Fibroblast of skin of right biceps (primary cell): ENCODE data around the gene CTBS.
"Not testable (repeated sequence)": the region's sequence is repeated elsewhere in the genome, so short reads cannot be mapped to it uniquely, and the experiment has no call there.

Source experiments
- DNase-seq: peaks from one replicate; pipeline ENCODE4 v3.0.0-alpha.2; 2013

Gene CTBS

DNA sequence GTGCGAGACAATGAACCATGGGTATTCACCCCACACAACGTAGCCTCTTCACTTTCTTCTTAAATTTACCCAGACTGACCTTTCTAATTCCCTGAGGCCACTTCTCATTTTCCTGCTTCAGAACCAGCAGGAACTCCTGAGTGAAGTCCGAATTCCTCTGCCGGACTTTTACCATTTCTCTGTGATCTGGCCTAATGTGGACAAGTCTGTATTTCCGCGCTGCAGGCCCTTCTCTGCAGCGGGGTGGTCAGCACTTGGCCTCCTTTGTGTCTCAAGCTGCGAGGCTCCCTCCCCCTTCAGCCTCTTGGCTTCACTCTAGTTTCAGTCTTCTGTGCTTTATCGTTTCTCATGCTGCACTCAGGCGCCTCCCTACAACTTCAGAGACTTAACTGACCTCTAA lies 9.4 kb upstream of the CTBS start:
- DNase-seq, result no peak

DNA sequence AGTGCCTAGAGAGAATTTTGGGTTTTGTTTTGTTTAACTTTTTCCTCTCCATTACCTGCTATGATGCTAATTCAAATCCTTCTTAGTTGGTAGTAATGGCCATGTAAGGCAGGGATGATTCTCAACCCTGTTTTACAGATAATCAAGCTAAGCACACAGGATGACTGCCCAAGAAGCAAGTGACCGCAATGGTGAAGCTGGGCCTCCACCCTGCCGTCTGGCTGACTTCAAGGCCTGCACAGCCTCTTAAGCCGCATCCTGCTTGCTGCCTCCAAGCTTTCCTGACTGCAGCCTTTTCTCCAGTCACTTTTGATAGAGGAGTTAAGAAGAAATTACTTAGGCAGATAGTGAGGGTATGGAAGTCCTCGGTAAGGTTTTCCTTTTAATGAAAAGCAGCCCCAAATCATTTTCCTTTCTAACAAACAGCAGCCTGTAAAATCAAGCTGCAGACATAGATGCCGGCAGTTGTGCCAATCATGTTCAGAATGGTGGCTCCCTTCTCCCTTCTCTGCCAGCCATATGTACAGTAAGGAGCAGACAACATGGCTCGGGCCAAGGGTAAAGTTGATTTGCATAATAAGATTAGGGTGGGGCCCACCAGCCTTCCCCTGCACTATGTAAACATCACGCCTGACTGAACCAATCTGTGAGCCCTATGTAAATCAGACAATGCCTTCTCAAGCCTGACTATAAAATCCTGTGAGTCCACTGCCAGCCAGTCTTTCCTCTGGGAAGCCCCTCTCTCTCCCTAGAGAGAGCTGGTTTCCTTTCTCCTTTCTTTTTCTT lies 8.8 kb upstream of the CTBS start:
- DNase-seq, result no peak

DNA sequence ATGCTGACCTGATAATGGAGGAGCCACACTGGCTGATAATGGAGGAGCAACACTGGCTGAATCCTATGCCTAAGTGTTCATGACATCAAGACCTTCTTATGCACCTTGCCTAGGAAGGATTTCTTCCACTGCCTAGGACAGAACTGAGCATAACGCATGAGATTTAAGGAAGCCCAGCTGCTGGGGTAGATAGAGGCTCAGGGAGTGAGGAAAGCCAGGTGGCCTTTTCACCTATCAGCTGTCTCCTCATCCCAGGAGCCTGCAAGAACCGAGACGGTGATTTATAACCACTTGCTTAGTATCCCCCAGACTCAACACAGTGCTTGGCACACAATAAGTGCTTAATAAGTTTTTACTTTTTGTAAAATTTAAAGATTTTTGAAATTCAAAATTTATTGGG lies 7.4 kb upstream of the CTBS start:
- no peak for DNase-seq

DNA sequence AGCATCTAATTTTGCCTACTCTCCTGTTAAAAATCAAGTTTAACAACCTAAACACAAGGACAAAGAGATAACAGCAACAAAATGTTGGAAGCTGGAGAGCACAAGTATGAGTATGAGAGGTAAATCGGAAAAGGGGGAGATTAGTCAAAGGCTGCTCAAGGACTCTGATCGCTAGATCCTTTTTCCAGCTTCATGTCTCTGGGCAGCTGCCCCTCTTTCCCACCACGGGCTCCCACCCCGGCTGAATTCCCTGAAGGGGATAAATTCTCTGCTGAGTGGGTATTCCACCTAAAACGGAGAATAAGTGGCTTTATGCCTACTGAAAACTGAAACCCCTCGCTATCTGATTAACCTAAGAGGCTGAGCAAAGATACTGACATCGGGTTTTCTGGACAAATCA lies 696 bp upstream of the CTBS start:
- DNase-seq, result no peak

DNA sequence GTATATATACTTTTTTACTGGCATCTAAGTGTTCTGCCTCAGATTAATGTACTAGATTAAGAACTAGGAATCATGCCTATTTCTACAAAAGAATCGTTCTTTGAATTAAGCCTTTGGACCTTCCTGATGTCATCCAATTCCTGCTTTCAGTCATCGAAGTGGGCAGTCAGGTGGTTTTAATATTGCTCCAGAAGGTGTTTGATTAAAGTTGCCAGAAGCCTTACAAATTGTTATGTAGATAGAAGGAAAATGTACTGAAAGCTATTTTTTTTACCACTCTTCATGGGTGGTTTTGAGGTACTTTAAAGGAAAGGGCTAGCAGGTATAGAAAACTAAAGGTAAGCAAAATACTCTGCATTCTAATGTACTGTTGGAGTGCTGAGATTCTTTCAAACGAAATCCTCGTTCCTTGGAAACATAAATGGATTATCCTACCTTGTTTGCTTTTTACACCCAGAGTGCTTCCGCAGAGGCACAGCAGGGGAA lies 716 bp downstream of the CTBS start:
- no peak for DNase-seq

DNA sequence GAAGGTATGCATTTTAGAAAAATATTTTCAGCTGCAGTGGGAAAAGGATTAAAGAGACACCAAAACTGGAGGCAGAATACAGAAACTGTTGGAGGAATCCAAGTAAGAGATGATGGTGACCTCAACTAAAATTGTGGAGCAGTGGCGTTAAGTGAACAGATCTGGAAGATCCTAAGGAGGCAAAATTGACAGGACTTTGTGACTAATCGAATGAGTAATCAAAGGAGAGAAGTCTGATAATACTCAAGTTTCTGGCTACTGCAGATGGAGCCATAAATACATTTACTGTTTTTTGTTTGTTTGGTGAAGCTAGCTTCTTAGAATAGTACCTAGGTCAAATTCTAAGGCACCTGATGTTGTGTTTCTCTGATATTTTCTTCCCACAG lies 3.1 kb downstream of the CTBS start:
- peak; percentile 42 for DNase-seq

DNA sequence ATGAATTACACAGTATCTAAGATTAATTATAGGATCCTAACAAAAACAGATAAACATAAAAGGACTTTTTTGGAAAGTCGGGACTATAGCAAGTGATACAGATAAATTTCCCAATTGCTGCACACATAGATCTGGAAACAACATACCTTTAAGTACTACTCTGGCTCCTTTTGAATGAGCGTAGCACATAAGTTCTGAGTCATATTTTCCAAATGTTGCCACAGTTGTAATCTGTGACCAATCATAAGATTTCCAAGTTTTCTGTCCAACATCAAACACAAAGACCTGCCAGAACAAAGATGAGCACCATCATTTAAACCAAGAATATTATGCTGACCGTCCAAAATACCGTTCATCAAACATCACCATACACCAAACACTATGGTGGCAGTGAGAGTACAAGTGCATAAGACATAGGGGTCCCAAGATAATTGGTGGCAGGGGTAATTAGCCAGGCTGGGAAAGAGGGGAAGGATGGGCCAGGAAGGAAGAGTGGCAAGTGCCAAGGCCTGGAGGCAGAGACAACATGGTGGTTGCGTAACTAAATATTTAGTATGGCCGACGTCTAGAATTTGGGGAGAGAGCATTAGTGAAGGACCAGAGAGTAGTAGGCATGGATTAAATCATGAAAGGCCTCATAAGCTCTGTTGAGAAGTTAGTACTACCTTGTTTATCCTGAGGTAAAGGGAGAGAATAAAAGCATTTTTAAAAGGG lies 3.6 kb downstream of the CTBS start:
- peak; percentile 28 for DNase-seq

DNA sequence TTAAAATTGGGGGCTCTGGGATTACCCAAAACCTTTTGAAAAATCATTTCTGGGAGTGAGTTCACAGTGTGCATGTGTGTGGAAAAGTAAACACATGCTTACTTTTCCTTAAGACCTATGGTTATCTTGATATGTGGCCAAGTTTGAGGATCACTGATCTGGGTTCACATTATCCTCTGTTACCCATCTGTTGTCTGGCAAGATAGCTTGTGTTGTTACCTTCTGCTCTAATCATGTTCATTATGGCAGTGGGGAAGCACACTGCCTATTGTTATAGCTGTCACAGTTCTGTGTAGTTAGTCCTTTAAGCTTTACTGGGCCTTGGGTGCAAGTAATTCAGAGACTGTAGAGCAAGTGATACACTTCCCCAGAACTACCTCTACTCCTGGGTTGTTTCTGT lies 5.0 kb downstream of the CTBS start:
- no peak for DNase-seq

DNA sequence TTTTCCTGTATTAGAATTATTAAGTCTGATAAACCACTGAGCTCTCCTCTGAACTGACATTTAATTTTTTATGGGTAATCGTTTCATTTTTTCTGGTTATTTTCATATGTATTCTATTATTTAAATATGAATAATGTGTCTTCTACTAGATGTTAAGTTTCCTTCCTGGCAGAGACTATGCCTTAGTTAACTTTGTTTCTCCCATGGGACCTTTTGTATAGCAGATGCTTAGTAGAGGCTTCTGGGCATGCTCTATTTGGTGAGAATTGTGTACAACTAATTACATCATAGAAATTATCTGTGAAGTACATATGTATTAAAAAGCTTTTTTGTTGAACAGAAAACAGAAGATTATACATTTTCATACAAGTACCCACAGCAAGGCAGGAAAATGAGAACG lies 23.4 kb downstream of the CTBS start:
- DNase-seq, result no peak

DNA sequence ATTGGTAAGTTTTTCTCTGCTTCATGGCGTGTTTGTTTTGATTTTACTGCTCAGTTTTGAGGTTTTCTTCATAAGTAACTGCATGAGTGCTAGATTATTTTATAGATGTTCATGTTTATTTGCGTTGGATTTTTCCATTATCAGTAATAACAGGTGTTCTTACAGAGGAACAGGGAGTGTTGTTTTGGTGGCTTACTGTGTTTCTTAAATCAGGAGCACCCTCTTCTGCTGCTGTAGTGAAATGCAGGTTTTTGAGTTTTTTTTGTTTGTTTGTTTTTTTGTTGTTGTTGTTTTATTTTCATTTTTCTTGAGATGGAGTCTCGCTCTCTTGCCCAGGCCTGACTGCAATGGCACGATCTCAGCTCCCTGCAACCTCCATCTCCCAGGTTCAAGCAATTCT lies 32.6 kb downstream of the CTBS start:
- no peak for DNase-seq

DNA sequence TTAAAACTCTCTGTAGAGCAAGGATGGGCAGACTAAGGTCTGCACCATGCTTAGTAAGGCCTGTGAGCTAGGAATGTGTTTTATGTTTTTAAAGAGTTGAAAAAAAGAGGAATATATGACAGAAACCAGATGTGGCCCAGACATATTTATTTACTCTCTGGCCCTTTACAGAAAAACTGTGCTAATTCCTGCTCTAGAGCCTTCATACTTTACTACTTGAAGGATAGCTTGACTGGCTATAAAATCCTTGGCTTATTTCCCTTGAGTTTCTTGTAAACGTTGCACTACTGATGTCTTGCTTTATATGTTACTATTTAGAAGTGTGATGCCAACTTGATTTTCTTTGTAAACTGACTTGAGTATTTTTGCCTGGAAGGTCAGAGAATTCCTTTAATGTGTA lies 33.5 kb downstream of the CTBS start:
- DNase-seq, result no peak

DNA sequence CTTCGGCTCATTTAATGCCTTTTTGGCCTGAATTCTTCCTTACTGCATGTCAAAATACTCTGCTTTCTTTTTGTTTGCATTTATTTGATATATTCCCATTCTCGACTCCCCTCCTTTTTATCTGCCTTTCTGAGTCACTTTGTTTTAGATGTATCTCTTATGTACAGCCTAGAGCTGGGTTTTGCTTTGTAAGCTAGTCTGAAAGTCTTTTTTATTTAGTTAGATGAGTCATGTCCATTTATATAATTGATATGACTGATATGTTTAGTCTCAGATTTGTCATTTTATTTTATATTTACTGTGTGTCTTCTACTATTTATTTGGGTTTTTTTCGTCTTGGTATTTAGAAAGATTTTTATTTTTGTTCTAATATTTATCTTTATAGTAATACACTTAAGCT lies 34.3 kb downstream of the CTBS start:
- DNase-seq, result peak; percentile 26

DNA sequence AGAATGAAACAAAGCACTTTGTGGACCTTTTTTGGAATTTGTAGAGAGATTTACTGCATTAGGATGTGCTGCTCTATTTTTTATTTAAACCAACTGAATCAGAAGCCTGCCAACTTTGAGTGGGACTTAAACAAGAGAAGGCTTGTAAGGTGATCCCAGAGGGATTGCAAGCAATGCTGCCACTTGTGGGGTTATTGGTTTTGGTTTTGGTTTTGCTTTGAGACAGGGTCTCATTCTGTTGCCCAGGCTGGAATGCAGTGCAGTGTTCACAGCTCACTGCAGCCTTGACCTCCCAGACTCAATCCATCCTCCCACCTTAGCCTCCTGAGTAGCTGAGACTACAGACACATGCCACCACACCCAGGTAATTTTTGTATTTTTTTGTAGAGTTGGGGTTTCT lies 35.6 kb downstream of the CTBS start:
- DNase-seq, result no peak

DNA sequence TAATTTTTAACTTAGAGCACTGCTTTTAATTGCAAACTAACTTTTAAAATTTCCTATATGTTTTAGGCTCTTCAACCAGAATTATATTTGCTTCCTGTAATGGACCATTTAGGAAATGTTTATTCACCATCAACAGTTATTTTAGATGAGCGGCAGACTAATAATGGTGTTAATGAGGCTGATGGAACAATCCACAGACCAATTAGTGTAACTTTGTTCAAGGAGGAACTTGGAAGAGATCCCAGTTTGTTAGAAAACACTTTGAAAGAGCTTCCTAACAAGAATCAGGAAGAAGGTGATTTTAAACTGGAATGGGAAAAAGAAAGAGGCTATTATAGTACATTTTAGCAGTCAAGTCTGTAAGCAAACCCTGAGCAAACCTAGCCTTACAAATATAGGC lies 48.5 kb downstream of the CTBS start:
- no peak for DNase-seq

DNA sequence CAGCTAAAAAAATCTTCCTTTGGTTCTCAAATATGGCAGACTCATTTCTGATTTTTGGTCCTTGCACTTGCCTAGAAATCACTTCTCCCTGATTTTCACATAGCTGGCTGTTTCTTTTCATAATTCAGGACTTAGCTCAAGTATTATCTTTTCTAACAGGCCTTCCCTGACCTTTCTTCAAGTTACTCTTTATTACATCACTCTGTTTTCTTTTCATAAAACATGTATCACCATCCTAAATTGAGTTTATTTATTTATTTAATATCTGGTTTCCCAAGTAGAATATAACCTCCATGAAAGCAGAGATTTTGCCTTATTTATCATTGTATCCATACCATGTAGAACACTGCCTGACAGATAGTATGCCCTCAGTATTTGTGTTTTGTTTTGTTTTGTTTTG lies 49.6 kb downstream of the CTBS start:
- no peak for DNase-seq

DNA sequence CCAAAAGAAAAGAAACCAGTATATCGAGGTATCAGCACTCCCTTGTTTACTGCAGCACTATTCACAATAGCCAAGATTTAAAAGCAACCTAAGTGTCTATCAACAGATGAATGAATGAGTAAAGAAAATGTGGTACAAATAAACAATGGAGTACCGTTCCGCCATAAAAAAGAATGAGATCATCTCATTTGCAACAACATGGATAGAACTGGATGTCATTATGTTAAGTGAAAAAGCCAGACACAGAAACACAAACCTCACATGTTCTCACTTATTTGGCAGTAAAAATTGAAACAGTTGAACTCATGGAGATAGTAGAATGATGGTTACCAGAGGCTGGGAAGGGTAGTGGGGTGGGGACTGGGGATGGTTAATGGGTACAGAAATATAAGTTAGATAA lies 63.6 kb downstream of the CTBS start:
- no peak for DNase-seq

DNA sequence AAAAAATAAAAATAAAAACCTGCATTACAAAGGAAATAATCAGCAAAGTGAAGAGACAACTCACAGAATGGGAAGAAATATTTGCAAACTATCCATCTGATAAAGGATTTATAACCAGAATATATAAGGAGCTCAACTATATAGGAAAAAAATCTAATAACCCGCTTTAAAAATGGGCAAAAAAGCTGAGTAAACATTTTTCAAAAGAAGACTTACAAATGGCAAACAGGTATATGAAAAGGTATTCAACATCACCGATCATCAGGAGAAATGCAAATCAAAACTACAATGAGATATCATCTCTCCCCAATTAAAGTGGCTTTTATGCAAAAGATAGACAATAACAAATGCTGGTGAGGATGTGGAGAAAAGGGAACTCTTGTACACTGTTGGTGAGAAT lies 64.1 kb downstream of the CTBS start:
- no peak for DNase-seq

DNA sequence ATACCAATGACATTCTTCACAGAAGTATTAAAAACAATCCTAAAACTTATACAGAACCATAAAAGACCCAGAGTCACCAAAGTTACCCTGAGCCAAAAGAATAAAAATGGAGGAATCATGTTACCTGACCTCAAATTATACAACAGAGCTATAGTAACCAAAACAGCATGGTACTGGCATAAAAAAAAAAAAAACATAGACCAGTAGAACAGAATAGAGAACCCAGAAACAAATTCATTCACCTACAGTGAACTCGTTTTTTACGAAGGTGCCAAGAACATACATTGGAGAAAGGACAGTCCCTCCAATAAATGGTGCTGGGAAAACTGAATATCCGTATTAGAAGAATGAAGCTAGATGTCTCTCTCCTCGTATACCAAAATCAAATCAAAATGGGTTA lies 65.2 kb downstream of the CTBS start:
- DNase-seq, result no peak

DNA sequence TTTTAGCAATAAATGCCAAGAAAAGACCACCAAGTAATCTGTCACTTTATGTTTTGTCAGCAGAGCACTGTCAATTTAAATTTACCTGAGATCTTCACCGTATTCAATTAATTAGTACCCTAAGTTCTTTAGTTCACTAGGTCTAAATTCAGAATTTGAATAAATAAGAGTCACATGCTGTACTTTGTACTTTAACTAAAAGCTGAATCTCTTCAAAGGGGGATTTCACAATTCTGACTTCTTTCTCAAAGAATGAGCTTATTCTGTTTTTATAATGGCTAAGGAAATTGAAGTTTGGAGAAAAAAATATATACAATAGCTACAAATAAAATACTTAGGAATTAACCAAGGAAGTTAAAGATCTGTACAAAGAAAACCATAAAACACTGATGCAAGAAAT lies 65.7 kb downstream of the CTBS start:
- DNase-seq, result no peak

DNA sequence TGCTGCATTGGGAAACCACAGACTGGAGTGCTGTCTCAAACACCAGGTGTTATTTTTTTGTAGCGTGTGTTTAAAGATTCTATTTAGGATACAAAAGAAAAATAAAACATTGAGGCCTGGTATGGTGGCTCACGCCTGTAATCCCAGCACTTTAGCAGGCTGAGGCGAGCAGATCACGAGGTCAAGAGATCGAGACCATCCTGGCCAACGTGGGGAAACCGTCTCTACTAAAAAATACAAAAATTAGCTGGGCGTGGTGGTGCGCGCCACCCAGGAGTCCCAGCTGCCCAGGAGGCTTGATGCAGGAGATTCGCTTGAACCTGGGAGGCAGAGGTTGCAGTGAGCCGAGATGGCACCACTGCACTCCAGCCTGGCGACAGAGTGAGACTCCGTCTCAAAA lies 66.4 kb downstream of the CTBS start:
- not testable (repeated sequence) for DNase-seq

DNA sequence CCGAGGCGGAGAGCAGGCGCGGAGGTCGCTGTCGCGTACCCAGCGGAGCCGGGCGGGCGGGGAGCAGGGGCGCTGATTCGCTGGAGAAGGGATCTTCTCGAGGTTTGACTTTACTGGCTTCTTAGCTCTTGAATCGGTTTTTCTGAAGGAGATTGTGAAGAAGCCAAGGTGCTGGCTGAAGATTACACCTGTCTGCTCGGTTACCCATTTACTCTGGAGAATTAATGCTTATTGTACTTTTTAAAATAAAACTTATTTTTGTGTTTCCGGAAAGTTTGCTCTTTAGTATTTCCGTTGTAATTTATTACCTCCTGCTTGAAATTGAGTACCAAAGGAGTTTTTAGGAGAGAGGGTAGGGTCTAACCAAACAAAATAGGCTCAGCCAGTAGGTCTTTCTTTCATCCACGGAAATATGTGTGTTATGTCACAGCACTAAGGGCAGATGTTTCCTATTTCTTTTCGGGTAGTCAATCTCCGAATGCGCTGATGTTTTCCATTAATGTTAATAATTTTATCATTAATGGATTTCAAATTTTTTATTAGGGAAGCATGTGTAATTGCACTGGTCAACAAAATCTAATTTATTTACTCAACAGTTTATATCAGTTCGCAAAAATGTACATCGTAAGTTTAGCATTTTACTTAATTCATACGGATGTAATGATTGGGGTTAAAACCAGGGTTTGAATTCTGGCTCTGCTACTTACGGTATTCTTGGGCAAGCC lies 67.3 kb downstream of the CTBS start:
- DNase-seq, result no peak

DNA sequence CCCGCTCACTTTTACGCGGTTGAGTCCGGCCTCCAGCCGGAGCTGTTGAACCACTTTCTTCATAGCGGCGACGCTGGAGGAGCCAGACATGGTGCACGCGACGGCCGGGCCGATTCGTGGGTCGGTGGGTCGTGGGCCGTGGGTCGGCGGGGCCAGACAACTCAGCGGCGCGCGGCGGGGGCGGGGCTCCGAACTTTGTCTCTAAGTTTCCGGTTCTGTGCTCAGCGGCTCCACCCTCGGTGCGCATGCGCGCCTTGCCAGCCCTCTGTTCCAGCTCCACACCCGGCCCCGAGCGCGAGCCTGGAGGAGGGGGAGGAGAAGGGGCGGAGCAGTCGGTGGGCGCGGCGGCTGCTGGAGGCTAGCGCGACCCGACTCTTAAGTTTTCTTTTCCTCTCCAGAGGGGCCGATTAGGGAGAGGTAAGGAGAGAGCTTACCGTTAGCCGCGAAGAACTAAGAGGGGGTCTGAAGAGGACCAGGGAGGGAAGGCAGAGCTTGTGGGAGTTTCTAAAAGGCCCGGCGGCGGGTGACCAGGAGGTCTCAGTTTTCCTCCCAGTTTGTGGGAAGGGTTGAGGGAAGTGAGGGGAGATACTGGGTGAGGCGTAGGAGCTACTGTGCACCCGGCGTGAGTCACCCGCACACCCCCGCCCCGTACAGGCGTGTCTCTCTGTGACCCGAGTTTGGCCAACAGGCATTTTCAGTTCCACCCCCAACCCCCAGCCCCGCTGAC lies 68.1 kb downstream of the CTBS start, which contains the start of the genes GNG5 and SPATA1:
GNG5 (minus strand) TSS at position 580 of the 727 bp plus-strand sequence; CDS start at position 90, 490 bp downstream.
SPATA1 (plus strand) TSS at position 385 of the 727 bp plus-strand sequence. CDS start 9,974 bp downstream, outside the sequence.
- peak; percentile 97 for DNase-seq

DNA sequence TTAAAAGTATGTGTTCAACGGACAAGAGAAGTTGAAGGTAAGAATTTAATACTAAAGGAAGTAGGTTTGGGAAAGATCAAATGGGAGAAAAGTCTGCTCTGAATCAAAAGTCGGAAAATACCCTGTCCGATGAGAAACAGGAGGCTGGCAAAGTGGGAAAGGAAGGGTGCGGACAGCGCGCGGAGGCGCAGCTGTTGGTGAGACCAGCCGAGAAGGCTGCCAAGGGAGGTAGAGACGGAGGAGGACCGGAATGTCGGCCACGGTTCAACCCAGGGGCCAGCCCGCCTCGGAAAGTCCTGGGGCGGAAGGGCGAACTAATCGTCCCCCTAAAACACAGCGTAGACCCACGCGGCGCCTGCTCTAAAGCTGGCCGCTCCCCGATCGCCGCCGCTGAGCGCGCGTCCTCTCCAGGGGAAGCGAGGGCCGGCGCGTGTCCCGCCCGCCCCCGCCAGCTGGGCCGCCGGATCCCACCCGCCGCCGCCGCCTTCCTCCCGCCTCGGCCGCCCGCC lies 68.7 kb downstream of the CTBS start:
- DNase-seq, result no peak
